NCI-H128 (cell line): Measurements from ENCODE around the gene SIK3.

Experiments
- DNase-seq: peaks from one replicate; lab custom pipeline; 2025; ENCODE audit not compliant: unreplicated experiment; lab: John Stamatoyannopoulos, UW

The SIK3 gene

DNA sequence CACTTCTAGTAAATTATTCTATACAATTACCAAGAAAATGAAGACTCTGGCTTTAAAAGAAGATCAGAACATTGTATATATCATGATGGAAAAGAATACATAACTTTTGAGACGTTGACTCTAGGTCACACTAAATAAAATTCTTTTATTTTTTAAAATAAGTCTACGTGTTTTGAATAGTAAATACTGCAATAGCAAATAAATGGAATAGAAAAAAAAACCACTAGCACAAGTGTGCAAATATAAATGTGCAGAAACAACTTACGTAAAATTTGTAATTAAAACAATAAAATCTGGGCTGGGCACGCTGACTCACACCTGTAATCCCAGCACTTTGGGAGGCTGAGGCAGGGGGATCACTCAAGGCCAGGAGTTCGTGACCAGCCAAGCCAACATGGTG, 17.9 kb downstream of the SIK3 start:
- DNase-seq, result no peak

DNA sequence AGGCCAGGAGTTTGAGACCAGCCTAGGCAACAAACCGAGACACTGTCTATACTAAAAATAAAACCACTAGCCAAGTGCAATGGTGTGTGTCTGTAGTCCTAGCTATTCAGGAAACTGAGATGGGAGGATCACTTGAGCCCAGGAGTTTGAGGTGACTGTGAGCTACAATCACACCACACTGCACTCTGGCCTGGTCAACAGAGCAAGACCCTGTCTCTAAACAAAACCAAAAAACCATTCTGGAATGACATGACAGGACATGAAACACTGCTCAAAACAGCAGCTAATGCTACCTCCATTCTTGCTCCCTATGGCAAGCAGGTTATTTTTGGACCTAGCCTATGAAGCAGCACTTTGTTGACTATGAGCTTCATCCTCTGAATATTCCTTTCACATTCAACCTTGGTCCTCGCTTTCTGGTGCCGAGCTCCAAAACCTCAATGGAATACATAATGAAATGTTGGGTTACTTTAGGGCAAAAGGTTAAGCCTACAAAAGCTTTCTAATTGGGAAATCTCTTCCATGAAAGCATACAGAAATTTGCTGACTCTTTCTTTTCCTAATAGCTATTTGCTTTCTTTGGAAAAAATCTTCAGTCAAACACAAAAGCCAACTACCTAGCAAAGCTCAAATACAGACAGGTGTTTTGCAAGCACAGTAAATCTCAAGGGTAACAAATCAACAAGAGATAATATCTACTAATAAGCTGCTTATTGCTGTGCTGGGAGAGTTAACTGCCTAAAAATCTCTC, 21.1 kb downstream of the SIK3 start:
- DNase-seq, result no peak

DNA sequence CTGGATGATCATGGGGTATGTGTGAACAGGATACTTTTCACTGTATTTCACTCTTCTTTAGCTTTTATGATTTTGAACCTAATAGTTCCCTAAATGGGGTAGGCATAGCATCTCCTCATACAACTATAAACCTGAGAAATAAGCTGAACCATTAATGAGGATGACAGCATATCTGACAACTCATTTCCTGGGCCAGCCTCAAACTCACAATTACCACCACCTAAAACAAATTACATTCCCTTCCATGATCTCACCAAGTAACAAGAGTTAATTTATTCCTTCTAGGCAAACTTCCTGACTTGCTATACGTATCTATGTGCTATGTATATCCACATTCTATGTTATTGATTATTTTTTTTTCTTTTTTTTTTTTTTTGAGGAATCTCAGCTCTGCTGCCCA, 23.0 kb downstream of the SIK3 start:
- DNase-seq, result no peak

DNA sequence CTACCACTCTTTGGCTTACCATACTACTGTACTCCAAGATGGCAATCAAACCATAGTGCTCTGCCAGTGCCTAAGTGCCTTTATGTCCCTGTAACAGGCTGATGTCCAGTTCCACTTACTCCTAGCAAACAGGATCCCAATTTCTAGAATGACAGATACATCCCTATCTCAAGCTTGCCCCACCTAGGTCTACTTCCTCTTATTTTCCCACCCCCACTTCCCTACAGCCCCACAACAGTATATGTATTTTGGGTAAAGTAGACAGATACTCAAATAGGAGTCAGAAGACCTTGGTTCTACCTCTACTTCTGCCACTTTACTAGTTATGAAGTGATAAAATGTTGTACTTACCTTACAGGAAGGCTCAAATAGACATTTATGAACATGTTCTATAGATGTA, 24.1 kb downstream of the SIK3 start:
- DNase-seq, result no peak

DNA sequence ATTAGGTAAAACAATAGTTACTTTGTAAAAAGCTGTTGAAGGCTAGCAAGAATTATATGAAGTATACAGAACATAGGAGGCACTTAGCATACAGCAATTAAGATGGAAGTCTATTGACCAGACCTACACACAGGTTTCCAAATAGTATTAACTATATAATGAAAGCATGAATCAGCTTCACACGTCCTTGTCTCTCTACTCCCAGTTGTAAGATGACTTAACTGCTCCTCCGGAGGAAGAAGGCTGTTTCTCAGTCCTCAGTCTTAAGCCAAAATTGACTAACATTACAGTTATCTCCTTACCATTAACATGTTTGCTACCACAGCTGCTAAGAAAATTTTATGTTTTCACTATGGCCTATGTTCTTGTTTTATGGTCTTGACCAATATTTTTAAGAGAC, 24.7 kb downstream of the SIK3 start:
- DNase-seq, result no peak

DNA sequence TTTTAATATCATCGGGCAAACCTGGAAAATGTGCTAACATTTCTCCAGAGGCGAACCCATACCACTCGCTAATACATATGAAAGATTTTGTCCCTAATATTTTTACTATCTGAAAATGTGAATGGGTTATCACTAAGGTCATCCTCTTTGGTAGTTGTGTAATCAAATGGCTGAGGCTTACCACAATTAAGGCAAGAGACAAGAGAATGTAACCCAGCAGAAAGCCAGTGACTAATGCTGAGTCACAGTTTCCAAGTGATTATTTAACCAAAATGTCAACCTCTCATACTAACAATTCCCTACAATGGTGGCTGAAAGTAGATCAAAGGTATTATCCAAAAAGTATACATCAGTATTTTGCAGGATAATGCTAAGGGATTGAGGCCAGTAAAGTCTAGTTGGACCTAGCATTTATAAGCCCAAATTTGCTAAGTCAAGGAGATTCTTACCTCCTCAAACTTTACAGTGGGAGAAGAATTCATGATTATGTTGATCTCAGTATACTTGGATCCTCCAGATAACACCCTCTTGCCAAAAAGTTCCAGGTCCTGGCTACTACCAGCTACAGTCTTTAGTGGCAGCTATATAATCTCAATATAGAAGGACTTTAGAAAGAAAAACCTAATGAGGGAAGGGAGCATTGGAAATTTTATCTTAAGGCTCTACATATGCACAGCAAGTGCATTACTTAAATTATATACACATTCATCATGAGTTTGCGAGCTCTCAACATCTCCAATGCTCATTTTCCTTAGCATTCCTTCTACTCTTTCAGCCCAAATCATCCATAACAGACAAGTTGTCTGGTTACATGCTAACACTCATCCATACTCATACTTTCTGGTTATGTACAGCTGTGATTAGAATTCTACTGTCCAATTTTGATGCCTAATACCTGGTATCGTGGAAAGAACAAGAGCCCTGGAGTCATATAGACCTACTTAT, 25.4 kb downstream of the SIK3 start:
- no peak for DNase-seq

DNA sequence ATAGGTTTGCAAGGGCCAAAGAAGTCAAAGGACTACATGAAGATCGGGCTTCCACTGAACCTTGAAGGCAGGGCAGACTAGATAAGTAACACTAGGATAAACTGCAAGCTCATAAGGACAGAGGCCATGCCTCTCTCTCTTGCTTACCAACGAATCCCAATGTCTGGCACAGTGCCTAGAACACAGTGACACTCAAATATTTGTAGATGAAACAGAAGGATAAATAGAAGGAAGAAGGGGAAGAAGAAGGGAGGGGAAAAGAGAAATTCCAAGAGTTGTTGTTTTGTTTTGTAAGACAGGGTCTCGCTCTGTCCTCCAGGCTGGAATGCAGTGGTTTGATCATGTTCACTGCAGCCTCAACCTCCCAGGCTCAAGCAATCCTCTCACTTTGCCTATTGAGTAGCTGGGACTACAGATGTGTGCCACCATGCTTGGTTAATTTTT, 26.9 kb downstream of the SIK3 start:
- no peak for DNase-seq

DNA sequence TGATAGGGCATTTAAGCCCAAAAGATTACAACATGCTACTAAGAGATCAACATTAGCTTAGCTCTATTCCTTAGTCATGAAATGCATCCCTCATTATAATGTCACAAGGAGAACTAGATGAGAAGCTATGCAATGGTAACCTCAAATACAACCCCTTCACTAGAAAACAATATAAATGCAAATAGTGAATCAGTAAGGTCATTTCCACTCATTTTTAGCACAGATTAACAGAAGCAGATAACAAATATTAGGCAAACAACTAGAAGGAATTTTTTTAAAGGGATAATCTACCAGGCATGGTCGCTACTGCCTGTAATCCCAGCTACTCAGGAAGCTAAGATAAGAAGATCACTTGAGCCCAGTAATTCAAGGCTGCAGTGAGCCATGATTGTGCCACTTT, 28.2 kb downstream of the SIK3 start:
- no peak for DNase-seq

DNA sequence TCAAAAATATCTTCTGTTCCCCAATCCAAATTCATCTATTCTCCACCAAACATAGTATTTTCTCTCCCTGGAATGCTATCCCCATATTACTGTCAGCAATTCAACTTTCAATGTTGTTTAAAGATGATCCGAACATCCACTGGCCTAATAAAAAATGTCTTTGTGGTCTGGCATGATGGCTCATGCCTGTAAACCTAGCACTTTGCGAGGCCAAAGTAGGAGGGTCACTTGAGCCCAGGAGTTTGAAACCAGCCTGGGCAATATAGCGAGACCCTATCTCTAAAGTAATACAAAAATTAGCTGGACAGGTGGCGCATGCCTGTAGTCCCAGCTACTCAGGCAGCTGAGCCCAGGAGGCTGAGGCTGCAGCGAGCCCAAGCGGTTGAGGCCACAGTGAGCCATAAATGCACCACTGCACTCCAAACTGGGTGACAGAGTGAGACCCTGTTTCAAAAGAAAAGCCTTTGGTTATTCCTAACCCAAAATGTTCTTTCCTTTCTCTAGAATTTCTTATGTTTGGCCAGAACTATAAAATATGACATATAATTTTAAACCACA, 29.8 kb downstream of the SIK3 start:
- no peak for DNase-seq

DNA sequence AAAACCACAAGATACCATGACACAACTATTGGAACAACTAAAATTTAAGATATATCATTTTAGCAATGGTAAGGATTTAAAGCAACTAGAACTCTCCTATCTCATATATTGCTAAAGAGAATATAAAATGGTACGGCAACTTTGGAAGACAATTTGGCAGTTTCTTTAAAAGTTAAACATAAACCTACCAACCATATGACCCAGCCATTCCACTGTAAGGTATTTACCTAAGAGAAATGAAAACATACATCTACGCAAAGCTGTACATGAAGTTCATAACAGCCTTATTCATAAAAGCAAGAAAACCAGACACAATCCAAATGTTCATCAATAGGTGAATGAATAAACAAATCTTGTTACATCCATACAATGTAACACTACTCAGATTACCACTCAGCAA, 31.3 kb downstream of the SIK3 start:
- DNase-seq, result no peak

DNA sequence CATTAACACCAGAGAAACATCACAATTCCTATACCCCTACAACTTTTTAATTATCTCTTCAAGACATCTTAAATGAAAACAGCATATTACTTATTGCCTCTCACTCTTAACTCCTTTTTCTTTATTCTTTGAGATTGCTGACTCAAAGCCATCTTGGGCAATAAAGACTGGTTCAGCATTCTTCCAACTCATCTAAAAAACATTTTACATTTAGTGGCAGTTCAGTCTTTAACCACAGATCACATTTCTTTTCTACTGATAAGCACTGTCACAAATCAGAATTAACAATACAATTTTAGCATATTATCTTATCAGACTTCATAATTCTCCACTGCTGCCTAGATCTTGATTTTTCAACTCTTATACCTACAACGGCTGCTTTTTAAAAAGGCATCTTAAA, 34.0 kb downstream of the SIK3 start:
- DNase-seq, result no peak

DNA sequence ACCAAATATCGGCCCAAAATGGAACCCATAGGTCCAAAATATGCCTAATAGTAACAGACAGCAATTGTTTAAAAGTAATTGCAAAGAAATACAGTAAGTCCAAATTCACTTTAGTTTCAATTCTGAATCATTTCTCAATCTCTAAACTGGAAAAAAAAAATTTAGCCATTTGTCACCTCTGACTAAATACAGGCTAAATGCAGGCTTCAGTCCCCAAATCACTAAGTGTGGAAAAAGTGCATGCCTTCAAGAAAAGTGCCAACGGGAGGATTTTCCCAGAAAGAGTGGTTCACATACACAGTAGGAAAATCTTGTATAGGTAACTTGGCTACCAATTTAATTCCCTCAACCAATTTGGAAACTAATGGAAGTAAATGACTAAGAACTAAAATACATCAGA, 35.7 kb downstream of the SIK3 start:
- no peak for DNase-seq

DNA sequence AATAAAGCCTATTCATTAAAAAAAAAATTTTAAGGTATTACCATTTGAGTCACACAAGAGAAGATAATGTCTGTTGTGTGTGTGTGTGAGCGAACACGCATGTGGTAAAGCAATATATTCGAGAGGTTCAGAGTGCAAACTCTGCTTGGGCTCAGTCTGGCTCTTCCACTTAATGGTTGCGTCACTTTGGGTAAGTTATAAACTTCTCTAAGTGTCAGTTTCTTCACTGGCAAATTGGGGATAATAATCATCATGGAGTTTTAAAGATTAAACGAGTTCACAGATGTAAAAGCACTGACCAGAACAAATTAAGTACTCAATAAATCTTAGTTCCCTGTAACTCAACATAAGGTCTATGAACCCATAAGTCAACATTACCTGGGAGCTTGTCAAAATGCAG, 37.0 kb downstream of the SIK3 start:
- no peak for DNase-seq

DNA sequence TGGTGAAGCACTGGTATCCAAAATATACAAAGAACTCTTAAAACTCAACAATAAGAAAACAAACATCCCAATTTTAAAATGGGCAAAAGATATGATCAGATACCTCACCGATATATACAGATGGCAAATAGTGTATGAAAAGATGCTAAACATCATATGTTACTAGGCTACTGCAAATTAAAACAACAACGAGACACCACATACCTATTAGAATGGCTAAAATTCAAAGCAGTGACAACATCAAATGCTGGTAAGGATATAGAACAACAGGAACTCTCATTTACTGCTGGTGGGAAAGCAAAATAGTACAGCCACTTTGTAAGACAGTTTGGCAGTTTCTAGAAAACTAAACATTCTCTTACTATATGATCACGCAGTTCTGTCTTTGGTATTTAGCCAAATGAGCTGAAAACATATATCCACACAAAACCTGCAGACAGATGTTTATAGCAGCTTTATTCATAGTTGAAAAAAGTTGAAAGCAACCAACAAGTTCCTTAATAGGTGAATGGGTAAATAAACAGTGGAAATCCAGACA, 38.5 kb downstream of the SIK3 start:
- no peak for DNase-seq

DNA sequence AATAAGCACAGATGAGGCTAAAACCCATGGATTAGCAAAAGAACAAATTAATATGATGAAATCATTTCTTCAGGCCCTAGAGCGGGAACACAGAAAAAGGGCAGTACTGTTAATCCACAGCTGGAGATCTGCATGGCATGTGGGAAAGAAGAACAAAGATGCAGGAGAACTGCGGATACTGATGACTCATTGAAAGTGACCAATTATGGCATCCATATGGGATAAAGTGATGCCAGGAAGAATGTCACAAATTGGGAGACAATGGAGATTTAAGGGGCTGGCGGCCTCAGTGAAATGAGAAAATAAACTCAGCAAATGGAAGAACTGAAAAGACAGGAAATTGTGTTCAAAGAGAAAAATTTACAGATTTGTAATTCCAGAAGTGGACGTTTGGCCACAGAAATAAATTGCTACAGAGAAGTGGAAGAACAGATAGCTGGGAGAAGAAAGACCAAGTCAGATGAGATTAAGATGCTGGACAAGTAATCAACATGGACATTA, 39.4 kb downstream of the SIK3 start:
- no peak for DNase-seq

DNA sequence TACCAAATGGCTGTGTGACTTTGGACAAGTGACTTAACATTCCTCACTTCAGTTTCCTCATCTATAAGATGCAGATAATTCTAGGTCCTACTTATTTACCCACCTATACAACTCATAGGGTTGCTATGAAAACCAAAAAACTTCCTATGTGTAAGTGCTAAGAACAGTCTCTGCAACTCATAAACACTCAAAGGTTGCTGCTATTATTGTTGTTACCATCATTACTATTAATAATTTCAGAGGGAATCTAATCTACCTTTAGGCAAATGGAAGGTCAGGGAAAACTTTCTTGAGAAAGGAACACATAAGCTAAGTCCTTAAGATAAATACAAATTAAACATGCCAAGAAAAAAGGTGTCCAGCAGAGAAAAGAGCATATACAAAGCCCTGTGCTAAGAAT, 40.5 kb downstream of the SIK3 start:
- no peak for DNase-seq

DNA sequence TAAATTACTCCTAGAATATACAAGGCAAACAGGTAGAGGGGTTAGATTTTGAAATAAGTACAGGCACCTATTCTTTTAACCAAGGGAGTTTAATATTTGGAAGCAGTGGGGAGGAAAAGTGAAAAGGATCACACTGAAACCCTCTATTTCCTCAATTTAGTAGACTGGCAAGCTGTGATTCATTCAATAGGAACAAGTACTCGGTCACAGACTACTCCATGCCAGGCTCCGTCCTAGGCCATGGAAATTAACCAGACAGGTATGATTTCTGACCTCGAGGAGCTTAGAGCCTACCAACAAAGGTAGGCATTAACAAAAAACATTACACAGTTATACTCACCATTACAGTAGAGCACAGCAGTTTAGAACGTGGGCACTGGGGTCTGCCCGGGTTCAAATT, 40.9 kb downstream of the SIK3 start:
- no peak for DNase-seq

DNA sequence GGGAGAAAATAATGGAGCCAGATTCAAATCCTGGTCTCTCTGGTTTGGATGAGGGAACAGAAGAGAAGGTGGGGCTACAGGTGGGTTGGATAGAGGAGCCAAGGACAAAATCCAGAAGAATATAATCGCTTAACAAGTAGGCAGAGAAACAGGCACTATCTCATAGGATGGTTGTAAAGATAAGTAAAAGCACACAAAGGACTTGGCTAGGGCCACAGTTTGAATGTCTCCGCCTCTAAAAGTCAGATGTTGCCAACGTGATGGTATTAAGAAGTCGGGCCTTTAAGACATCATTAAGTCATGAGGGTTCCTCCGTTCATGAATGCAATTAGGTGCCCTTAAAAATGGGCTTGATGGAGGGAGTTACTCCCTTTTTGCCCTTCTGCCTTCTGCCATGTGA, 42.8 kb downstream of the SIK3 start:
- no peak for DNase-seq

DNA sequence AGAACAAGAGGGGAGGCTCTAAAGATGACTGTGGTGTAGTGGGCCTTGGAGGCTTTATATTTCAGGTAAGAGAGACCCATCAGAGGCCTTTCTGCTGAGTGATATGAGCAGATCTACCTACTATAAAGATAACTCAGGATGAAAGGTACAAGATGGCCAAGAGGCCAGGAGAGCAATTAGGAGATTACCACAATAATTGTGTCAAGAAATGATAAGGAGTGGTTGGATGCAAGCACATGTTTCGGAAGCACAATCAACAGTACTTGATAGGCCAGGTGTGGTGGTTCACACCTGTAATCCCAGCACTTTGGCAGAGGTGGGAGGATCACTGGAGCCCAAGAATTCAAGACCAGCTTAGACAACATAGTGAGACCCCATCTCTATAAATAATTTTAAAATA, 43.8 kb downstream of the SIK3 start:
- DNase-seq, result no peak

DNA sequence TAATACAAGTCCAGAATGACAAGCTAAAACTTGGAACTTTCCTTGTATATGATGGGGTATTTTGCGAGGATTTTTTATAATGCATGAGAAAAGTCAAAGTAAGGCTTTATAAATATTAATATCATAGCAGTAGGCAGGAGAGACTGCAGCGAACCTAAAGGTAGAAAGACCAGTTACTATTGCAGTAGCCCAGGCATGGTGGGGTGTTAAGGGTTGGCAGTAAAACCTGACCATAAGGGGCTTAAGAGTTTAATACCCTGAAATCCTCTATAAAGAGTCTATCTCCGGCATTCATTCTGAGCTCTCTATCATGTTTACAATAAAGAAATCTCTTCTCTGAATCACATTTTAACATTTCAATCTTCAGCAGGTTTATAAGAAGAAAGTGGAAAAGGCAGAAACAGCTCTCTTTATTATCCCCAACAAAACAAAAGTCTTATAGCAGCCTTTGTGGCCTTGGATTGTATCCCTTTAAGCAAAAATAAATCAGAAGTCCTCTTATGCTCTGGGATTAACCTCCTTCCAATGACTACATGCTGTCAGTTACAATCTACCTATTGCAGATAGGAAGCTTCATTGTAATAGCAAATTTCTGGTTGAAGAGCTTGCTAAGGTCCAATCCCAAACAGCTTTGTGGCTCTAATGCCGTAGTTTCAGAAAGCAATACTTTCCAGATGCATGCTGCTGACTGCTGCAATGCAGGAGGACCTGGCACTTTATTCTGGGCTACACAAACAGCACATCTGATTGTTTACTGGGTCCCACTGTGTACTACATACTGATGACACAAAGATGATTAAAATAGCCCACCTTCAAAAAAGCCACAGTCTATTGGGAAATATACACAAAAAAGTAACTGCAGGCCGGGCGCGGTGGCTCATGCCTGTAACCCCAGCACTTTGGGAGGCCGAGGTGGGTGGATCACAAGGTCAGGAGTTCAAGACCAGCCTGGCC, 45.8 kb downstream of the SIK3 start:
- DNase-seq, result no peak
